B cell (primary cell): ENCODE measurements around the gene KMO.

ENCODE experiments used
- EZH2 ChIP-seq: IDR thresholded peaks from 2 replicates; pipeline ENCODE4 v1.6.1; 2012; ENCODE audit warnings: borderline replicate concordance, low read depth, mild to moderate bottlenecking, moderate library complexity, low read length; ENCODE audit not compliant: insufficient read depth, poor library complexity, severe bottlenecking
- TF ChIP-seq, protein P1 (sequence below): fragments of 200-600 bp; IDR thresholded peaks from one replicate; pipeline ENCODE4 v1.8.0; 2022; ENCODE audit warnings: antibody characterized with exemption, mild to moderate bottlenecking

DNA sequence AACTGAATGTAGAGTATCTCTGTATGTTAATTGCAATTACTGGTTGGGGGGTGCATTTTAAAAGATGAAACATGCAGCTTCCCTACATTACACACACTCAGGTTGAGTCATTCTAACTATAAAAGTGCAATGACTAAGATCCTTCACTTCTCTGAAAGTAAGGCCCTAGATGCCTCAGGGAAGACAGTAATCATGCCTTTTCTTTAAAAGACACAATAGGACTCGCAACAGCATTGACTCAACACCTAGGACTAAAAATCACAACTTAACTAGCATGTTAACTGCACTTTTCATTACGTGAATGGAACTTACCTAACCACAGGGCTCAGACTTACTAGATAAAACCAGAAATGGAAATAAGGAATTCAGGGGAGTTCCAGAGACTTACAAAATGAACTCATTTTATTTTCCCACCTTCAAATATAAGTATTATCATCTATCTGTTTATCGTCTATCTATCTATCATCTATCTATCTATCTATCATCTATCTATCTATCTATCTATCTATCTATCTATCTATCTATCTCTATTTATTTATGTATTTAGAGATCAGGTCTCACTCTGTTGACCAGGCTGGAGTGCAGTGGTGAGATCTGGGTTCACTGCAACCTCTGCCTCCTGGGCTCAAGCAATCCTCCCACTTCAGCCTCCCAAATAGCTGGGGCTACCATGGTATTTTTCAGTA, 60.2 kb downstream of the KMO start:
- TF ChIP-seq, protein P1, sequence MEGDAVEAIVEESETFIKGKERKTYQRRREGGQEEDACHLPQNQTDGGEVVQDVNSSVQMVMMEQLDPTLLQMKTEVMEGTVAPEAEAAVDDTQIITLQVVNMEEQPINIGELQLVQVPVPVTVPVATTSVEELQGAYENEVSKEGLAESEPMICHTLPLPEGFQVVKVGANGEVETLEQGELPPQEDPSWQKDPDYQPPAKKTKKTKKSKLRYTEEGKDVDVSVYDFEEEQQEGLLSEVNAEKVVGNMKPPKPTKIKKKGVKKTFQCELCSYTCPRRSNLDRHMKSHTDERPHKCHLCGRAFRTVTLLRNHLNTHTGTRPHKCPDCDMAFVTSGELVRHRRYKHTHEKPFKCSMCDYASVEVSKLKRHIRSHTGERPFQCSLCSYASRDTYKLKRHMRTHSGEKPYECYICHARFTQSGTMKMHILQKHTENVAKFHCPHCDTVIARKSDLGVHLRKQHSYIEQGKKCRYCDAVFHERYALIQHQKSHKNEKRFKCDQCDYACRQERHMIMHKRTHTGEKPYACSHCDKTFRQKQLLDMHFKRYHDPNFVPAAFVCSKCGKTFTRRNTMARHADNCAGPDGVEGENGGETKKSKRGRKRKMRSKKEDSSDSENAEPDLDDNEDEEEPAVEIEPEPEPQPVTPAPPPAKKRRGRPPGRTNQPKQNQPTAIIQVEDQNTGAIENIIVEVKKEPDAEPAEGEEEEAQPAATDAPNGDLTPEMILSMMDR = no peak
- no peak for TF ChIP-seq EZH2
